HG02870 (cell line): Measurements from ENCODE around the gene PMS2.
"Not testable (repeated sequence)": the region's sequence is repeated elsewhere in the genome, so short reads cannot be mapped to it uniquely, and the experiment has no call there.

ENCODE experiments used
- ATAC-seq: cut with Tn5 transposase; IDR thresholded peaks from one replicate; pipeline ENCODE4 v1.9.1; 2021; ENCODE audit warnings: mild to moderate bottlenecking, moderate library complexity; ENCODE audit not compliant: unreplicated experiment

The PMS2 gene

GRCh38 chr7:6008668-6009611 lies at the start of gene PMS2, which contains the start of gene AIMP2:
Gene PMS2, minus strand, starts transcription at chr7:6009049. Its CDS starts 30 bp downstream, at chr7:6009019.
Gene AIMP2, plus strand, starts transcription at chr7:6009272. Its CDS starts 92 bp downstream, at chr7:6009364.
- ATAC-seq: peak; percentile 93

GRCh38 chr7:6057316-6058129 lies 48.7 kb upstream of the PMS2 start:
- no peak for ATAC-seq

GRCh38 chr7:6056616-6057015 lies 47.8 kb upstream of the PMS2 start:
- ATAC-seq: no peak

- ATAC-seq: not testable (repeated sequence)
Measured at GRCh38 chr7:6051185-6051584, 42.3 kb upstream of the PMS2 start.

- no peak for ATAC-seq
Measured at GRCh38 chr7:6049780-6050179, 40.9 kb upstream of the PMS2 start.

- ATAC-seq: no peak
Measured at GRCh38 chr7:6035686-6036085, 26.8 kb upstream of the PMS2 start.

GRCh38 chr7:6035165-6035564 lies 26.3 kb upstream of the PMS2 start:
- ATAC-seq: no peak

- ATAC-seq: no peak
Measured at GRCh38 chr7:6032641-6033040, 23.8 kb upstream of the PMS2 start.

- ATAC-seq: no peak
Measured at GRCh38 chr7:6032167-6032566, 23.3 kb upstream of the PMS2 start.

GRCh38 chr7:6031567-6031966 lies 22.7 kb upstream of the PMS2 start:
- no peak for ATAC-seq

- no peak for ATAC-seq
Measured at GRCh38 chr7:6030988-6031387, 22.1 kb upstream of the PMS2 start, which contains the start of gene ANKRD61. Gene ANKRD61, plus strand, starts transcription at chr7:6031376. Its CDS starts 0 bp downstream, at chr7:6031376.

GRCh38 chr7:6028563-6028962 lies 19.7 kb upstream of the PMS2 start:
- no peak for ATAC-seq

- no peak for ATAC-seq
Measured at GRCh38 chr7:6027806-6028365, 19.0 kb upstream of the PMS2 start.

GRCh38 chr7:6026820-6027311 lies 18.0 kb upstream of the PMS2 start:
- no peak for ATAC-seq

- no peak for ATAC-seq
Measured at GRCh38 chr7:6026011-6026819, 17.4 kb upstream of the PMS2 start.

GRCh38 chr7:6023974-6024435 lies 15.2 kb upstream of the PMS2 start:
- no peak for ATAC-seq

- ATAC-seq: no peak
Measured at GRCh38 chr7:6022707-6023106, 13.9 kb upstream of the PMS2 start.

- no peak for ATAC-seq
Measured at GRCh38 chr7:6020371-6021286, 11.8 kb upstream of the PMS2 start.

- no peak for ATAC-seq
Measured at GRCh38 chr7:6016653-6016966, 7.8 kb upstream of the PMS2 start.
